Effector CD8-positive, alpha-beta T cell (primary cell): ENCODE measurements around the gene TMBIM1.
"Not testable (repeated sequence)": the region's sequence is repeated elsewhere in the genome, so short reads cannot be mapped to it uniquely, and the experiment has no call there.

Source experiments
- DNase-seq: peaks from one replicate; lab custom pipeline; 2025; lab: John Stamatoyannopoulos, UW

The TMBIM1 gene

DNA sequence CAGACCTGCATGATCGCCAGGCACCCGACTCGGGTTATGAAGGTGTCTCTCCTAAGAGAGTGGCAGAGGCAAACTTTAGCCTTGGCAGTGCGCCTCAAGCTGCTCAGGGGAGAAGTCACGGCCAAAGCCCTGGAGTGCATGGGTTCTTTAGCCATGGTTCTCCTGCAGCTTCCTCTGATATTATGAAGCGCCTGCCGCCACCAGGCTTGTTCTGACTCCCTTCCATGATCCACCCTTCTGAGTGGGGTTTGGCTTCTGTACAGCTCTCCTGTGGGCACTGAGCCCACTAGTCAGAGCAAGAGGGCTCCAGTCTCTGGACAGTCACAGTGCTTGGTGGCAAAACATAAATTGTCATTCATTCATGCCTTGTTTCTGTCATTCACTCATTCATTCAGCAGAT, 25.9 kb upstream of the TMBIM1 start:
- no peak for DNase-seq

DNA sequence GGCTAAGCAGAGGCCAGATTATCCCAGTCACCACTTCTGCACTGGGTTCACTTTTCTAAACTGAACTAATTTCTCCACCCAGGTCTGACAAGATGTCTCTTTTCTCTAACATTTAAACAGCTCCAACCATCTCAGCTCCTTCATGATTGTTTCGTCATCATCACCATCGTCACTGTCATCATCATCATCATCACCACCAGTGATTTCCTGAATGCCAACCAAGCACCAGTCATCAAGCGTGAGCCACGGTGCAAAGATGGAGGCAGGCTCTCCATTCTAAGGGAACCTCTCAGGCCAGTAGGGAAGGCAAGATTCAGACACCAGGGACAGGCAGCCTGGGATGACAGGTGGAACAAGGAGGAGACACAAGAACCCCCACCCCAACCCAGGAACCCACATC, 25.5 kb upstream of the TMBIM1 start:
- no peak for DNase-seq

DNA sequence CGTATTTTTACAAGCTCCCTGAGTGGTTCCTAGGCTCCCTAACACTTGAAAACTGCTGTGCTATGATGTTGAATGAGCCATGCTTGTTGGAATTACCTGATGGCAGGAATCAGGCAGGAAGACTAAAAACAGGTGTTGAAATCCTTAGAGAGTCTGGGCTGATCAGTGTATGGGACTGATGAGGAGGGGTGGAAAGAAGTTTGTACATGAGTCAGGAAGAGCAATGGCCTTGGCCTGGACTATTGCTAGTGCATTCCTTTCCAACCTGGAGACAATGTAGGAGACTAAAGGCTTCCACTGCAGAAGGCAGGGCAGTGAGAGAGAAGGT, 25.0 kb upstream of the TMBIM1 start:
- DNase-seq = no peak

DNA sequence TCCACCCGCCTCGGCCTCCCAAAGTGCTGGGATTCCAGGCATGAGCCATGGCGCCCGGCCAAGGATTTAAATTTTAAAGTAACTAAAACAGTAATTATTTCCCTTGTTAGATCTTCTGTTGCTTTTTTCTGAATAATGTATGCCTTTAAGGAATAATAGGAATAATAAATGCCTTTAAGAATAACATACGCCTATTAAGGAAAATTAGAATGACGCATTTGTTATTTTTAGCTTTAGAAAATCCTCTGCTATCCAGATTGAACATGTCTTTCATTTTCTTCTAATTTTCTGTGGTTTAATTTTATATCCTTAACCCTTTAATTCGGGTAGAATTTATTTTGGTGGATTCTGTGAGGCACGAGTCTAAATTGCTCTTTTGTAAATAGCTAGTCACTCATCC, 23.1 kb upstream of the TMBIM1 start:
- no peak for DNase-seq

DNA sequence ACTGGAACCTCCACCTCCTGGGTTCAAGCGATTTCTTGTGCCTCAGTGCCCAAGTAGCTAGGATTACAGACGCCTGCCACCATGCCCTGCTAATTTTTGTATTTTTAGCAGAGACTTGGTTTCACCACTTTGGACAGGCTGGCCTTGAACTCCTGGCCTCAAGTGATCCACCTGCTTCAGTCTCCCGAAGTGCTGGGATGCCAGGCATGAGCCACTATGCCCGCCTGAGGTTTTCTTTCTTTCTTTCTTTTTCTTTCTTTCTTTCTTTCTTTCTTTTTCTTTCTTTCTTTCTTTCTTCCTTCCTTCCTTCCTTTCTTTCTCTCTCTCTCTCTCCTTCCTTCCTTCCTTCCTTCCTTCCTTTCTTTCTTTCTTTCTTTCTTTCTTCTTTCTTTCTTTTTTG, 22.5 kb upstream of the TMBIM1 start:
- DNase-seq = not testable (repeated sequence)

DNA sequence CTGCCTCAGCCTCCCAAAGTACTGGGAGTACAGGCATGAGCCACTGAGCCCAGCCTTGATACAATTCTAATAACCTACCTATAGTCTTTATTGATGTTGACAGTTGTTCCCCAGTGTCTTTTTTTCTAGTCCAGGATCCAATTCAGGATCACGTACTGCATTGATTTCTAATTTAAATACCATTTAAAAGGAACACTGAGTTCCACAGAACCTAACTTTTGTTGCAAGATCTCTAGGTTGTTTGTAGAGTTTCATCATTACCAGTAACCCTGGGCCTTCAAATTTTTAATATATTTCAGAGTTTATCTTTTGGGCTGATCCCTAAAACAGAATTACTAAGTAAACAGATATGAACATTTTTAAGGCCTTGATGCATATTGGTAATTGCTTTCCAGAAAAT, 21.1 kb upstream of the TMBIM1 start:
- no peak for DNase-seq

DNA sequence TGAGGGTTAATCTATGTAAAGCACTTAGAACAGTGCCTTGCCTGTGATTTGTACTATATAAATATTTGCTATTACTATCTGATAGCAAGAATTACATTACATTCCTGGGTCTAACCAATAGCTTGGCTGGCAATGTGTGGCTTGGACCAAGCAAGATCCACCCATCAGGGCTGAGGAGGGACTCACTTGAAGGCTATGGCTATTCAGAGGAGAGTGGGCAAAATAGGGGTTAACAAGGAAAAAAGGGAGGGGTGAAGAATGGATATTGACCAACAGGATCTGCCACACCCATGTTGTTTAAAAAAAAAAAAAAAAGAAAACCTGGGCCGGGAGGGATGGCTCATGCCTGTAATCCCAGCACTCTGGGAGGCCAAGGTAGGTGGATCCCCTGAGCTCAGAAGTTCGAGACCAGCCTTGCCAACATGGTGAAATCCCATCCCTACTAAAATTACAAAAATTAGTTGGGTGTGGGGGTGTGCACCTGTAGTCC, 20.0 kb upstream of the TMBIM1 start:
- DNase-seq = no peak

DNA sequence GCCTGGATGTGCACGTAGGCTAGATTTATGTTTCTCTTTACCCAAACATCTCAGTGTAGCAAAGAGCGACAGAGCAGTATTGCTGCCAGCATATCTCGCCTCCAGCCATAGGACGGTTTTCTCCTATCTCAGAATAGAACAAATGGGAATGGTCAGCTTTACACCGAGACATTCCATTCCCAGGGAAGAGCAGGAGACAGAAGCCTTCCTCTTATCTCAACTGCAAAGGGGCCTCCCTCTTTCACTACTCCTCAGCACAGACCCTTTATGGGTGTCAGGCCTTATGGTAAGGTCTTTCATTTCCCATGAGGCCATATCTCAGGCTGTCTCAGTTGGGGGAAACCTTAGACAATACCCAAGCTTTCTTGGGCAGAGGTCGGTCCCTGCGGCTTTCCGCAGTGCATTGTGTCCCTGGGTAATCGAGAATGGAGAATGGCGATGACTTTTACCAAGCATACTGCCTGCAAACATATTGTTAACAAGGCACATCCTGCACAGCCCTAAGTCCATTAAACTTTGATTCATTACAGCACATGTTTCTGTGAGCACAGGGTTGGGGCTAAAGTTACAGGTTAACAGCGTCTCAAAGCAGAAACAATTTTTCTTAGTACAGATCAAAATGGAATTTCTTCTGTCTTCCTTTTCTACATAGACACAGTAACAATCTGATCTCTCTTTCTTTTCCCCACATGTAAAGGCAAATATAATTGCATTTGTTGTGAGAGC, 19.4 kb upstream of the TMBIM1 start:
- not testable (repeated sequence) for DNase-seq

DNA sequence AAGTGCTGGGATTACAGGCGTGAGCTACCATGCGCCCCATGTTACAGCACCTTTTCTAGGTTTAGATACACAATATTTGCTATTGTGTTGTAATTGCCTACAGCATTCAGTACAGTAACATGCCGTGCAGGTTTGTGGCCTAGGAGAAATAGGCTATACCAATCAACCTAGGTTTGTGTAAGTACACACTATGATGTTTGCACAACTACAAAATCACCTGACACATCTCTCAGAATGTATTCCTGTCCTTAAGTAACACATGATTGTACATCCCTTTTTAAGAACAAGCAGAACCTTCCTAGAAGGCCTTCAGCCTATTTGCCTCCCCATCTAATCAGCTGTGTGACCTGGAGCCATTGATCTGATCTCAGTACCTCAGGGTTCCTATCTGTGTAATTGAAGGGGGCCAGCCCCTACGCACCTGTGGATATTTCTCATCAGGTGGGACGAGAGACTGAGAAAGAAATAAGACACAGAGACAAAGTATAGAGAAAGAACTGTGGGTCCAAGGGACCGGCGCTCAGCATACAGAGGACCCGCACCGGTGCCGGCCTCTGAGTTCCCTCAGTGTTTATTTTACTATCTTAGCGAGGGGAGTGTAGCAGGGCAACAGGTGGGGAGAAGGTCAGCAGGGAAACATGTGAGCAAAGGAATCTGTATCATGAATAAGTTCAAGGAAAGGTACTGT, 18.7 kb upstream of the TMBIM1 start:
- DNase-seq = no peak

DNA sequence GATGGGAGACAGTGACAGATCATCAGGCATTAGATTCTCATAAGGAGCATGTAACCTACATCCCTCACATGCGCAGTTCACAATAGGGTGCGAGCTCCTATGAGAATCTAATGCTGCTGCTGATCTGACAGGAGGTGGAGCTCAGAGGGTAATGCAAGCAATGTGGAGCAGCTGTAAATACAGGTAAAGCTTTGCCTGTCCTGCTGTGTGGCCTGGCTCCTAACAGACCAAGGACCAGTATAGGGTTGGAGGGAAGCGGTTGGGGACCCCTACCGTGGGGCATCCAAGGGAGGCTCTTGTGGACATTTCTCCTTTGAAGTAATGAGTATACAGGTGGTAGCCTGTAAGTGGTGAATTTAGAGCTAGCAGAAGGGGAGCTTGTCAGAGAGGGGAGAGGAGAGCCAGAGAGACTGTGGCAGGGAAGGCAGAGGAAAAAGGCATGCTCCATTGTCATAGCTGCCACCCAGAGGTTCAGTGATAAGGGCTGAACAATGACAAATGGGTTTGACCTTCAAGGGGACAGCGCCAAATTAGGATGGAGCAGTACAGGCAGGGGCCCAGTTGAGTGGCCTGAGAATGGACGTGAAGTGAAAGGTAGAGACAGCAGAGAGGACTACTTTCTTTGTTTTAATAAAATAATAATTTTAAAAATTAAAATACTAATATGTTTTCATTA, 15.2 kb upstream of the TMBIM1 start:
- no peak for DNase-seq

DNA sequence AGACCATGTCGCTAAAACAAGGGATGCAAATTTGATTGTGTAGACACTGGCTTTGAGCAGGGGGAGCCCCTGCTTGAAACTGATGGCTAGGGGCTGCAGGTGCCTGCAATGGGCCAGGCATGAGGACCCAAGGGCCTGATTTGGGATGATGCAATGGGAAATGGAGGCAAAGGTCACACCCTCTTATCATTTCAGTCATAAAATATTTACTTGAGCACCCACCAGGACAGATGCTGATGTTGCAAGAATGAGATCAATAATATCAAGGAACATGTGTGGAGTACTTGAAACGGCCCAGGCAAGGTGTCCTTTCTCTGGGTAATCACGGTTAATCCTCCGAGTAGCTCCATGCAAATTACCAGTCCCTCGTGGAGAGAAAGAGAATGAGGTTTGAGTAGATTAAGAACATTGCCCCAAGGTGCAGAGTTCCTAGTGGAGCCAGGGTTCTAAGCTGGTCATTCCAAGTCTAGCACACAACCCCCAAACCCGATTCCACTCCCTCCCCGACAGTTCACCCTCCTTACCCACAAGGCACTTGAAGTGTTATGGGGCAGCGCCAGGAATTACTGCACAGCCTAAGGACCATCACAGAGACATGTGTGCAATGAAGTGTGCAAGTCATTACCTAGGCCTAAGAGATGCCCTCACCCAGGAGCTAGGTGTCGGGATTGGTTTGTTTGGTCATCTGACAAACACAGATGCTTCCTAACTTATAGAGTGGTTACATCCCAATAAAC, 14.0 kb upstream of the TMBIM1 start:
- DNase-seq = no peak

DNA sequence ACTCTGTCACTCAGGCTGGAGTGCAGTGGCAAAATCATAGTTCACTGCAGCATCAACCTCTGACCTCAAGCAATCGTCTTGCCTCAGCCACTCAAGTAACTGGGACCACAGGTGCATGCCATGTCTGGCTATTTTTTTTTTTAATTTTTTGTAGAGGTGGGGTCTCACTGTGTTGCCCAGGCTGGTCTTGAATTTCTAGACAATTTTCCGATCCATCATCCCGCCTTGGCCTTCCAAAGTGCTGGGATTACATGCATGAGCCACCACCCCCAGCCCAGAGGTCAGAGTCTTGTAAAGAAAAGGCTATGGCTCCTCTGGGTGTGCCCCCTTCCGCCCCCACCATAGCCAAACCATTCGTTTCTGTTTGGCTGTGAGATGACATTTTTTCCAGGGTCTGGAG, 13.1 kb upstream of the TMBIM1 start:
- no peak for DNase-seq

DNA sequence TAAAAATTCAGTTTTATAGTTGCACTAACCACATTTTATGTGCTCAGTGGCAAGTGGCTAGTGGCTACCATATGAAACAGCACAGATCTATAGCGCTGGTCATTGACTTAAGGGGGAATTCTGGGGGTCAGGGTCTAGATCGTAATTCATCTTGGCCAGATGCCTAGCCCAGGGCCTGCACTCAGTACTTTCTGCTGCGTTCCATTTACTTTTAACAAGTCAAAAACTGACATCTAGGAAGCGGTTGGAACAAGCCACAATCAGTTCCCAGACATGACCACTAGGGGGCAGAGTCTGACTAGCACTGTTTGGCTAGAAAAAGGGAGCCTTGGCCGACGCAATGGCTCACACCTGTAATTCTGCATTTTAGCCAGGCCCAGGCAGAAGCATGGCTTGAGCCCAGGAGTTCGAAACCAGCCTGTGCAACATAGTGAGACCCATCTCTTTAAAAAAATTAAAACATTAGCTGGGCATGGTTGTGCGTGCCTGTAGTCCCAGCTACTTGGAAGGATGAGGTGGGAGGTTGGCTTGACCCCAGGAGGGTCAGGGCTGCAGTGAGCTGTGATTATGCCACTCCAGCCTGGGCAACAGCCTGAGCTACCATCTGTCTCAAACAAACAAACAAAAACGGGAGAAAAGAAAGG, 9.0 kb upstream of the TMBIM1 start:
- peak; percentile 80 for DNase-seq

DNA sequence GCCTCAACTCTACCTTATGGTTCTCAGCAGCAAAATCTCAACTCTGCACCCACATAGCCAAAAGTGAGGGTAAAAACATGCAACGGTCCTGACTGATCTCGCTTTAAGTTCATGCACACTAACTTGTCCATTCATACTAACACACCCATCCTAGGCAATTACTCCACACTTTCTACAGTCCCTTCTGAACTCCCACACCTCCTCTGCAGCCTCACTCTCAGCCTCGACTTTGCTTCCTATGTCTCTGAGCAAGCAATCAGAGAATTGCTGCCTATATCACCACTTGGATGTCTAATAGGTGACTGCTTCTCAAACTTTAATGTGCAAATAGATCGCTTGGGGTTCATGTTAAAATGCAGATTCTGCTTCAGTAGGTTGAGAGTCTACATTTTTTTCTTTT, 7.8 kb upstream of the TMBIM1 start:
- DNase-seq = no peak

DNA sequence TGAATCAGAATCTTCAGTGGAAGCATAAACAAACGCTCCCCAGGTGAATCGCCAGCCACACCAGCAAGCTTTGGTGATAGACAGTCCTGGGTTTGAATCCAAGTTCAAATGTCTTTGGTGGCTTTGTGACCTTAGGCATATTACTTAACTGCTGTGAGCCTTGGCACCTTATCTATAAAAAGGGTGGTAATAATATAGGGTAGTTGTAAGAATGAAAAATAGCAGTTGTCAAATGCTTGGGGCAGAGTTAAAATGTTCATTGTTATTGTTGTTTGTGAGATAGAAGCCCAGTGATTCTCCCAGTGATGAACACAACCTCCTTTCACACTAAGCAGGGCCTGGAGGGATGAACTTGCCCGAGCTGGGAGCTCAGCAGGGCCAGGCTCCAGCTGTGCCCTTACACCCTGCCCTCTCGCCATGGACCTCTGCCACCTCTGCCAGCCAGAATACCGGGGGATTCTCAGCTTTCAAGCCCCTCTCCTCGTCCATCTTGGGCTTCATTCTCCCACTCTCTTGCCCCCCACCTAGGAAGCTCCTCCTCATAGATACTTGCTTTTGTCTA, 6.1 kb upstream of the TMBIM1 start:
- no peak for DNase-seq

DNA sequence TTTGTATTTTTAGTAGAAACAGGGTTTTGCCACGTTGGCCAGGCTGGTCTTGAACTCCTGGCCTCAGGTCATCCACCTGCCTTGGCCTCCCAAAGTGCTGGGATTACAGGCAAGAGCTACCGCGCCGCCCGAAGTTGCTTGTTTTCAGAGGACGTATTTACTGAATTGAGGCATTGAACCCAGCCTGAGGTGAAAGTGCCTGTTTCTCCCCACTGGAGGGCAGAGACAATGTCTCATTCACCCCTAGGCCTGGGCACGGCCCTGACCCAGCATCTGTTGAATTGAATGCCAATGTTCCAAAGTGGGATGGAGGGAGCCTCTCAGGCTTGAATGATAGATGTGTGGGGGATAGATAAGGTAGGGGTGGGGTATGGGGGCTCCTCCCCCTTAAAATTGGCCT, 4.5 kb upstream of the TMBIM1 start:
- no peak for DNase-seq

DNA sequence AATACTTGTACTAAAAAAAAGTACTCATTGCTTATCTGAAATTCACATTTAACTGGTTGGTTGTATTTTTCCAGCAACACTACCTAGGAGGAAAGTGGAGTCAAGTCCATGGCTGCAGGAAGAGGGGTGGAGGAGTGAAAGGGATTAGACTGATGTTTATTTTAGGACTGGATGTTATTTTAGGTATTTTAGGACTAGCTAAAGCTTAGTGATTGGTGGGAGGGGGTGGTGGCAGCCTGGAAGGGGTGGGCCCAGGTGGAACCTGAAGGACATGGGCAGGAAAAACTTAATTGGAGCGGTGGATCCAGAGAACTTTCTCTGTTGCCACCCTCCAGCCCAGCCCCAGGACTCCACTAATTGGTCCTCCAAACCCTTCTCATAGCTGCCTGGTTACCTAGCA, 3.9 kb upstream of the TMBIM1 start:
- no peak for DNase-seq

DNA sequence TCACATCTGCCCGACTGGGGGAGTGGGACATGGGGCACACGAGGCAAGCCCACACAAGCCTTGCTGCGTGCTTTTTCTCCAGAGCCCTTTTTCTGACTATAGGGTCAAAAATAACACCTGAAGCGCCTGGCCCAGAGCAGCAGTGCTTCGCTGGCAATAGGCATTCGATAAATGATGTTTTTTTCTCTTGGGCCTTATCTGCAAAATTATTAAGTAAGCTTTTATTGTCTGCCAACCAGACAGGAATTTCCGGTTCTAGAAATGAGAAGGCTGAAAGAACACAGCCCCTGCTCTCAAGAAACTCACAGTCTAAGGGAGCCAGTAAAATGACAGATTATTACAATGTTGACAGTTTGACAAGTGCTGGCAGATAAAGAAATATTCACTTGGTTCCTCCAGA, 2.7 kb upstream of the TMBIM1 start:
- no peak for DNase-seq

DNA sequence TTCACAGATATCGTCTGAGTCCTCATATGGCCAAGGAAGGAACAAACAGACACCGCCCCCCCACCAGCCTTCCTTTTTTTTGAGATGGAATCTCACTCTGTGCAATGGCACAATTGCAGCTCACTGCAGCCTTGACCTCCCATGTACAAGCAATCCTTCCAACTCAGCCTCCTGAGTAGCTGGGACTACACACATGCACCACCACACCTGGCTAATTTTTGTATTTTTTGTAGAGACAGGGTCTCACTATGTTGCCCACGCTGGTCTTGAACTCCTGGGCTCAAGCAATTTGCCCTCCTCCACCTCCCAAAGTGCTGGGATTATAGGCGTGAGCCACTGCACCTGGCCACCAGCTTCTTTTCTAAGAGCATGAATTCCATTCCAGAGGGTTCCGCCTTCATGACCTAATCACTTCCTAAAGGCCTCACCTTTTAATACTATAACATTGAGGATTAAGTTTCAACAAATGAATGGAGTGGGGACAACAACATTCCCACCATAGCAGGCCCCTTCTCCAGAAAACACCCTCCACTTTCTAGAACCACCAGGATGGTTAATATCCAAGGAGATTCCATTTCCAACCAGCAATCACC, 2.2 kb upstream of the TMBIM1 start:
- no peak for DNase-seq

DNA sequence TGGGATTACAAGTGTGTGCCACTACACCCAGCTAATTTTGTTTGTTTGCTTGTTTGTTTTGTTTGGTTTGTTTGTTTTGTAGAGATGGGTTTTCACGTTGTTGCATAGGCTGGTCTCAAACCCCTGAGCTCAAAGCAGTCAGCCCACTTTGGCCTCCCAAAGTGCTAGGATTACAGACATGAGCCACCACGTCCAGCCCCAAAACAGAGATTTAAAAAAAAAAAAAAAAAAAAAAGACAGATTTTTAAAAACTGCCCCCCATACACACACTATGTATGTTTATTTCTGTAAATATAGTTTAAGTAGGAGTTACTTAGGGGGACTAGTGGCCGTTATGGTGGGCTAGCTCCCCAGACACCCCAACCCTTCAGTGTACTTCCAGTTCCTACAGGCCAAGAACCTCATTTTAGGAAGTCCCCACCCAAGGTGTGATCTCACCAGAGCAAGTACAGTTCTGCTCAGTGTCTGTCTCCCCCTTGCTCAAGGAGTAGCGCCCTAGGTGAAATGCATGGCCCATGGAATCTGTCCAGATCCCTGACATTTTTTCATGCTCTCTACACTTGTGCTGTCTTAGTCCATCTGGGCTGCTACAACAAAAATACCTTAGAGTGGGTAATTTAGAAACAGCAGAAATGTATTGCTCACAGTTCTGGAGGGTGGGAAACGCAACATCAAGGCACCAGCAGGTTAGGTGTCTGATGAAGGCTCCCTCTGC, 1.6 kb upstream of the TMBIM1 start:
- no peak for DNase-seq
